ENCODE results near the gene GRHPR.
"Not testable (repeated sequence)": the region's sequence is repeated elsewhere in the genome, so short reads cannot be mapped to it uniquely, and the experiment has no call there.

GRHPR gene

DNA sequence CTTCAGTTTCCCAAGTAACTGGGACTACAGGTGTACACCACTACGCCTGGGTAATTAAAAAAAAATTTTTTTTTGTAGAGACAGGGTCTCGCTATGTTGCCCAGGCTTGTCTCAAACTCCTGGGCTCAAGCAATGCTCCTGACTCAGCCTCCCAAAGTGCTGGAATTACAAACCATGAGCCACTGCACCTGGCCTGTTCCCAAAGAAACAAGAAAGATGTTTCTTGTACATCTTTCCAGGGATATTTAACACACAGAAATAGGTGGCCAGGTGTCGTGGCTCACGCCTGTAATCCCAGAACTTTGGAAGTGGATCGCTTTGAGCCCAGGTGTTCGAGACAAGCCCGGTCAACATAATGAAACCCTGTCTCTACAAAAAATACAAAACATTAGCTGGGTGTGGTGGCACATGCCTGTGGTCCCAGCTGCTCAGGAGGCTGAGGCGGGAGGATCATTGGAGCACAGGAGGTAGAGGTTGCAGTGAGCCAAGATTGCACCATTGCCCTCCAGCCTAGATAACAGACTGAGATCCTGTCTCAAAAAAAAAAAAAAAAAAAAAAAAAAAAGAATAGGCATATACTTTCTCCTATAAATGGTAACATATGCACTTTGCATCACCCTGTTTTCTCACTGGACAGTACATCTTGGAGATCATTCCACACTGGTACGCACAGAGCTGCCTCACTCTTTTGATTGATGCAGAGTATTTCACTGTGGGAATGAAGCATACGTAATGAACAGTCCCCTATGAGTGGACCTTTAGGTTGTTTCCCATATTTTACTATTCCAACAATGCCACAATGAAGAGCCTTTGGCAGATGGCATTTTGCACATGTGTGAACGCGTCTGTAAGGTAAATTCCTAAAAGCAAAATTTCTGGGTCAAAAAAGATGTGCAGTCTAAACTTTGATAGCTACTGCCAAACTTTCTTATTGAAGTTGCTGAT is 2.0 kb upstream of the GRHPR start:
- Histone ChIP-seq H3K4me1 (ENCODE audit: control insufficient read depth in 2 of 2, insufficient read depth in 2 of 2, low read length in 2 of 2) (peaks cover 14 to 17% of the 10 kb centered on the region in 2 donors), H3K27me3 (ENCODE audit: control insufficient read depth in 2 of 2, insufficient read depth in 2 of 2, low read length in 2 of 2) (no peaks in the 10 kb centered on the region), H3K4me3 (ENCODE audit: low read length in 2 of 2) (no peak overlapping the region), H3K9ac (ENCODE audit: low read depth in 1 of 2, low read length in 2 of 2) (no peak overlapping the region), H3K9me3 (ENCODE audit: control insufficient read depth in 2 of 2, low read length in 2 of 2) (no peaks in the 10 kb centered on the region), H3K27ac (ENCODE audit: low read depth in 2 of 2, low read length in 2 of 2) (no peak overlapping the region), H3K36me3 (ENCODE audit: control insufficient read depth in 2 of 2, insufficient read depth in 2 of 2, low read length in 2 of 2) (no peaks in the 10 kb centered on the region)

DNA sequence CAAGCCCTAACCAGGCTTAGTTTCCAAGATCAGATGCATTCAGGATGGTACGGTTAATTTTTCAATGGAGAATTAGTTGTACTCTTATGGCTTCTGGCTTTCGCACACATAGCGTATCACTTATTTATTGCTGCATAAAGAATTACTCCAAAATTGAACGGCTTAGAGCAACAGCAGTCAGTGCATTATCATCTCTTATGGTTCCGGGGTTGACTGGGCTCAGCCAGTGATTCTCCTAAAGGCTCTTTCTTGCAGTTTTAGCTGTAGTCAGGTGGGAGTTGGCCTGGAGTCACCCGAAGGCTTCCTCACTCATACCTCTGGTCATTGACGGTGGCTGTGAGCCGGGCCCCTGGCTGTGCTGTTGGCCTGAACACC is 595 bp upstream of the GRHPR start:
- Histone ChIP-seq H3K4me1 (ENCODE audit: control insufficient read depth in 2 of 2, insufficient read depth in 2 of 2, low read length in 2 of 2) (peaks cover 14 to 16% of the 10 kb centered on the region in 2 donors), H3K9ac (ENCODE audit: low read depth in 1 of 2, low read length in 2 of 2) (peak overlapping the region; percentile 80 to 91), H3K27me3 (ENCODE audit: control insufficient read depth in 2 of 2, insufficient read depth in 2 of 2, low read length in 2 of 2) (no peaks in the 10 kb centered on the region), H3K4me3 (ENCODE audit: low read length in 2 of 2) (peak overlapping the region; percentile 79 to 92), H3K36me3 (ENCODE audit: control insufficient read depth in 2 of 2, insufficient read depth in 2 of 2, low read length in 2 of 2) (peaks cover 4 to 6% of the 10 kb centered on the region in 2 donors), H3K27ac (ENCODE audit: low read depth in 2 of 2, low read length in 2 of 2) (peak overlapping the region; percentile 82), H3K9me3 (ENCODE audit: control insufficient read depth in 2 of 2, low read length in 2 of 2) (no peaks in the 10 kb centered on the region)

DNA sequence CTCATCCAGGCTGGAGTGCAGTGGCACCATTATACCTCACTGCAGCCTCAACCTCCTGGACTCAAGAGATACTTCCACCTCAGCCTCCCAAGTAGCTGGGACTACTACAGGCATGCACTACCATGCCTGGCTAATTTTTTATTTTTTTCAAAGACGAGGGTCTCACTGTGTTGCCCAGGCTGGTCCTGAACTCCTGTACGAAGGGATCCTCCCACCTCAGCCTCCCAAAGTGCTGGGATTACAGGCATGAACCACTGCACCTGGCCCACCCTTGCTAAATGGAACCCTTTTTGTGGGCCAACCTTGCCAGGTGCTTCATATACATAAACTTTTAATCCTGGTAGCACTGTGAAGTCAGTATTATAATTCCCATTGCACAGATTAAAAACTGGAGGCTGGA is 1.0 kb downstream of the GRHPR start:
- Histone ChIP-seq H3K4me3 (ENCODE audit: low read length in 2 of 2) (peak overlapping the region; percentile 79 to 92), H3K27ac (ENCODE audit: low read depth in 2 of 2, low read length in 2 of 2) (no peak overlapping the region), H3K9me3 (ENCODE audit: control insufficient read depth in 2 of 2, low read length in 2 of 2) (no peaks in the 10 kb centered on the region), H3K4me1 (ENCODE audit: control insufficient read depth in 2 of 2, insufficient read depth in 2 of 2, low read length in 2 of 2) (peaks cover 14 to 16% of the 10 kb centered on the region in 2 donors), H3K36me3 (ENCODE audit: control insufficient read depth in 2 of 2, insufficient read depth in 2 of 2, low read length in 2 of 2) (peaks cover 14 to 16% of the 10 kb centered on the region in 2 donors), H3K9ac (ENCODE audit: low read depth in 1 of 2, low read length in 2 of 2) (peak overlapping the region; percentile 2 to 91), H3K27me3 (ENCODE audit: control insufficient read depth in 2 of 2, insufficient read depth in 2 of 2, low read length in 2 of 2) (no peaks in the 10 kb centered on the region)

DNA sequence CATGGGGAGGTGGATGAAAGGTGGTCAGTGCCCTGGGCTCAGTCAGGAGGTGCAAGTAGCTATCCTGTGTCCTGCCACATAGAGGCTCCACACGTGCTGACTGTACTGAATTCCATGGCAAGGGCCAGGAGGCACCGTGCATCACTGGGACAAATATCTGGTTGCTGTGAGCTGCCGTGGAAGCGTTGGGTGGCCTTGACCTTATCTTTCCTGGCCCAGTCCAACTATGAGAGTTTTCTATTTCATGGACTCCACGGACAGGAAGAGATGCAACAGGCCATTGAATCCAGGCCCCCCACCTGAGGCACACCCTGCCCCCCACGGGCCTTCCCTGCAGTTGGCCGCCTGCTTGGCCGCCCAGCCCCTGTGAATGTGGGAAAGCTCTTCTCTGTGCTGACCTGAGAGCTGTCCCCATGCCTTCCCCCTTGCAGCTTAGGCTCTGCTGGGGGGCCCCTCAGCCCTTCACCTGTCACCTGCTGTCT is 1.7 kb downstream of the GRHPR start:
- H3K9ac ChIP-seq (ENCODE audit: low read depth in 1 of 2, low read length in 2 of 2): peak overlapping the region in 1 of 2 donors; percentile 18

DNA sequence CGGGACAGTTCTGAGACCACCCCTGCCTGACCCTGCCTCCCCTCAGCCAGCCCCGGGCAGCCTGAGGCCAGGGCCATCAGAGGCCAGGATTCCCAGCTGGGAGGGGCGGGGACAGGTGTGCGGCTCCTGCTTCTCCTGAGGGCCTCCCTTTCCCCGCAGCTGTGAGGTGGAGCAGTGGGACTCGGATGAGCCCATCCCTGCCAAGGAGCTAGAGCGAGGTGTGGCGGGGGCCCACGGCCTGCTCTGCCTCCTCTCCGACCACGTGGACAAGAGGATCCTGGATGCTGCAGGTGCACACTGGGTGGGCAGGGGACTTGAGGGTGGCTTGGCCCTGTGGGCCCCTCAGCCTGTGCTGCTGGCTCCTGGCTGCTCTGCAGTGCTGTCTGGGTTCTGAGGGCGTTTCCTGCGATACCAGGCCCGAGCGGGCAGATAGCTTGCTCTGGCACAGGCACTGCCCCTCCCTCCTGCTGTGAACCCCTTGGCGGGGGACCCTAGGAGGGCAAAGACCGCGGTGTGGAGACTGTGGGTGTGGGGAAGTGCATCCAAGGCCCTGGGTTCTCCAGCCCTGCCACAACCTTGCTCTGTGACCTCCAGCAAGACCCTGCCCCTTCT is 2.3 kb downstream of the GRHPR start:
- Histone ChIP-seq H3K27ac (ENCODE audit: low read depth in 2 of 2, low read length in 2 of 2) (no peak overlapping the region), H3K9ac (ENCODE audit: low read depth in 1 of 2, low read length in 2 of 2) (no peak overlapping the region), H3K4me3 (ENCODE audit: low read length in 2 of 2) (no peak overlapping the region)

More for the DNA sequence above, 1.7 kb downstream of the GRHPR start:
- Histone ChIP-seq H3K4me1 (ENCODE audit: control insufficient read depth in 2 of 2, insufficient read depth in 2 of 2, low read length in 2 of 2) (peaks cover 14 to 16% of the 10 kb centered on the region in 2 donors), H3K9me3 (ENCODE audit: control insufficient read depth in 2 of 2, low read length in 2 of 2) (no peaks in the 10 kb centered on the region), H3K36me3 (ENCODE audit: control insufficient read depth in 2 of 2, insufficient read depth in 2 of 2, low read length in 2 of 2) (peaks cover 20 to 21% of the 10 kb centered on the region in 2 donors), H3K27ac (ENCODE audit: low read depth in 2 of 2, low read length in 2 of 2) (no peak overlapping the region), H3K27me3 (ENCODE audit: control insufficient read depth in 2 of 2, insufficient read depth in 2 of 2, low read length in 2 of 2) (no peaks in the 10 kb centered on the region), H3K4me3 (ENCODE audit: low read length in 2 of 2) (peak overlapping the region in 1 of 2 donors; percentile 0)

DNA sequence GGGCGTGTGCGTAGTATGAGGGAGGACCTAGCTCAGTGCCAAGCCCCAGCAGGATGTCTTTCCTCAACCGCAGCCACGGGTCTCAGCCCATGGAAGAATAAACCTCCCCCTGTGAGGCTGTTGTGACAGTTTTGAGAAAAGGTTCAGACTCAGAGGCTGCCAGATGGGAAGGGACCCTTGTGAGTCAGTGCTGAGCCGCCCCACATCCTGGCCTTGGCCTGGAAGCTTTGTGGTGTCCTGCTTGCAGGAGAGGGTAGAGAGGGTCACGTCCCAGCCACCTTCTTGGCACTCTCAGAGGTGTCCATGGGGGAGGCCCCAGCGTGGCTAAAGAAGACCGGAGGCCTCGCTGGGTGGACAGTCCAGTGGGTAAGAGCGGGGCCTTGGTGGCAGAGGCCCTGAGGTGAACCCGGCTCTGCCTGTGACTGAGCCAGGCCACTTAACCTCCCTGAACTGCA is 2.8 kb downstream of the GRHPR start:
- H3K9ac ChIP-seq (ENCODE audit: low read depth in 1 of 2, low read length in 2 of 2): no peak overlapping the region
- H3K4me3 ChIP-seq (ENCODE audit: low read length in 2 of 2): no peak overlapping the region
- H3K4me1 ChIP-seq (ENCODE audit: control insufficient read depth in 2 of 2, insufficient read depth in 2 of 2, low read length in 2 of 2): peaks cover 14 to 16% of the 10 kb centered on the region in 2 donors
- H3K27me3 ChIP-seq (ENCODE audit: control insufficient read depth in 2 of 2, insufficient read depth in 2 of 2, low read length in 2 of 2): no peaks in the 10 kb centered on the region
- H3K27ac ChIP-seq (ENCODE audit: low read depth in 2 of 2, low read length in 2 of 2): no peak overlapping the region
- peaks cover 20 to 30% of the 10 kb centered on the region in 2 donors for H3K36me3 ChIP-seq (ENCODE audit: control insufficient read depth in 2 of 2, insufficient read depth in 2 of 2, low read length in 2 of 2)
- no peaks in the 10 kb centered on the region for H3K9me3 ChIP-seq (ENCODE audit: control insufficient read depth in 2 of 2, low read length in 2 of 2)

More for the DNA sequence above, 2.3 kb downstream of the GRHPR start:
- Histone ChIP-seq H3K36me3 (ENCODE audit: control insufficient read depth in 2 of 2, insufficient read depth in 2 of 2, low read length in 2 of 2) (peaks cover 20 to 25% of the 10 kb centered on the region in 2 donors), H3K4me1 (ENCODE audit: control insufficient read depth in 2 of 2, insufficient read depth in 2 of 2, low read length in 2 of 2) (peaks cover 14 to 16% of the 10 kb centered on the region in 2 donors), H3K27me3 (ENCODE audit: control insufficient read depth in 2 of 2, insufficient read depth in 2 of 2, low read length in 2 of 2) (no peaks in the 10 kb centered on the region), H3K9me3 (ENCODE audit: control insufficient read depth in 2 of 2, low read length in 2 of 2) (no peaks in the 10 kb centered on the region)

DNA sequence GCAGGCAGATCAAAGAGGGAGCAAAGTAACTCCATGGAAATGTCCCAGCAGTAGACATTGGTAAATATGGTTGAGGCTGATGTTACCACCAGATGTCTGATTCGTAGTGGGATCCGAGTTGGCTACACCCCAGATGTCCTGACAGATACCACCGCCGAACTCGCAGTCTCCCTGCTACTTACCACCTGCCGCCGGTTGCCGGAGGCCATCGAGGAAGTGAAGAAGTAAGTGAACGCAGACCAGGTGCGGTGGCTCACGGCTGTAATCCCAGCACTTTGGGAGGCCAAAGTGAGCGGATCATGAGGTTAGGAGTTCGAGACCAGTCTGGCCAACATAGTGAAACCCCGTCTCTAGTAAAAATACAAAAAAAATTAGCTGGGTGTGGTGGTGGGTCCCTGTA is 3.9 kb downstream of the GRHPR start:
- Histone ChIP-seq H3K4me1 (ENCODE audit: control insufficient read depth in 2 of 2, insufficient read depth in 2 of 2, low read length in 2 of 2) (peaks cover 14 to 16% of the 10 kb centered on the region in 2 donors), H3K36me3 (ENCODE audit: control insufficient read depth in 2 of 2, insufficient read depth in 2 of 2, low read length in 2 of 2) (peaks cover 20 to 32% of the 10 kb centered on the region in 2 donors)
- not testable (repeated sequence) for H3K27me3 ChIP-seq (ENCODE audit: control insufficient read depth in 2 of 2, insufficient read depth in 2 of 2, low read length in 2 of 2); H3K9me3 ChIP-seq (ENCODE audit: control insufficient read depth in 2 of 2, low read length in 2 of 2); H3K4me3 ChIP-seq (ENCODE audit: low read length in 2 of 2); H3K27ac ChIP-seq (ENCODE audit: low read depth in 2 of 2, low read length in 2 of 2); H3K9ac ChIP-seq (ENCODE audit: low read depth in 1 of 2, low read length in 2 of 2)

DNA sequence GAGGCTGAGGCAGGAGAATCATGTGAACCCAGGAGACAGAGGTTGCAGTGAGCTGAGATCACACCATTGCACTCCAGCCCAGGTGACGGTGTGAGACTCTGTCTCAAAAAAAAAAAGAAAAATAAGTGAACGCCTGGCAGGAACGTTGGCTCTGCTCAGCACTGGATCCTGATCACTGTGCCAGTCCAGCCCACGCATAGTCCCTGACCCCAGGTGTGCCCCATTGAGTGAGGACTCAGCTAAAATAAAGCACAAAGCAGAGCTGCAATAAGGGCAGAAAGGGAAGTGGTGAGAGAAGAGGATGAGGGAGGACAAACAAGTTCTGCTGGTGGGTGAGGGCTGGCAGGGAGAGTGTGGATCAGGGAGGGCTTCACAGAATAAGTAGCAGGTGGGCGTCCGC is 4.3 kb downstream of the GRHPR start:
- no peak overlapping the region for H3K27ac ChIP-seq (ENCODE audit: low read depth in 2 of 2, low read length in 2 of 2)
- peaks cover 20 to 33% of the 10 kb centered on the region in 2 donors for H3K36me3 ChIP-seq (ENCODE audit: control insufficient read depth in 2 of 2, insufficient read depth in 2 of 2, low read length in 2 of 2)

DNA sequence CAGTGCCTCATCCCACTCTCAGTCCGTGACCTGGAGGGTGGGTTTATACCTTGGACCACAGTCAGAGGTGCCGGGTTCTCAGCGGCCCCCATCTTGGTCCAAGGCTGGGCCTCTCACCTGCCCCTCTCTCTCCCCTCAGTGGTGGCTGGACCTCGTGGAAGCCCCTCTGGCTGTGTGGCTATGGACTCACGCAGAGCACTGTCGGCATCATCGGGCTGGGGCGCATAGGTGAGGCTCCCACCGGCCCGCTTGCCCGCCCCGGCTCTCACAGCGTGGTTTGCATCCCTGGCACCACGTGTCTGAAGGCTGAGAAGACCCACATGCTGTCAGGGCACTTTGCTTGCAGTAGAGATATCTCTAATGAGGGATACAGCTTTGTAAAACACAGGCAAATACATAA is 5.8 kb downstream of the GRHPR start:
- peaks cover 8 to 10% of the 10 kb centered on the region in 2 donors for H3K4me1 ChIP-seq (ENCODE audit: control insufficient read depth in 2 of 2, insufficient read depth in 2 of 2, low read length in 2 of 2)
- H3K36me3 ChIP-seq (ENCODE audit: control insufficient read depth in 2 of 2, insufficient read depth in 2 of 2, low read length in 2 of 2): peaks cover 20 to 36% of the 10 kb centered on the region in 2 donors
- no peaks in the 10 kb centered on the region for H3K9me3 ChIP-seq (ENCODE audit: control insufficient read depth in 2 of 2, low read length in 2 of 2)
- H3K4me3 ChIP-seq (ENCODE audit: low read length in 2 of 2): no peak overlapping the region
- no peak overlapping the region for H3K27ac ChIP-seq (ENCODE audit: low read depth in 2 of 2, low read length in 2 of 2)
- no peak overlapping the region for H3K9ac ChIP-seq (ENCODE audit: low read depth in 1 of 2, low read length in 2 of 2)
- H3K27me3 ChIP-seq (ENCODE audit: control insufficient read depth in 2 of 2, insufficient read depth in 2 of 2, low read length in 2 of 2): no peaks in the 10 kb centered on the region

More for the DNA sequence above, 4.3 kb downstream of the GRHPR start:
- Histone ChIP-seq H3K9ac (ENCODE audit: low read depth in 1 of 2, low read length in 2 of 2) (no peak overlapping the region), H3K9me3 (ENCODE audit: control insufficient read depth in 2 of 2, low read length in 2 of 2) (no peaks in the 10 kb centered on the region), H3K4me3 (ENCODE audit: low read length in 2 of 2) (no peak overlapping the region), H3K27me3 (ENCODE audit: control insufficient read depth in 2 of 2, insufficient read depth in 2 of 2, low read length in 2 of 2) (no peaks in the 10 kb centered on the region), H3K4me1 (ENCODE audit: control insufficient read depth in 2 of 2, insufficient read depth in 2 of 2, low read length in 2 of 2) (peaks cover 14% of the 10 kb centered on the region in 2 donors)

All from mucosa of rectum (tissue), 2 donors.